Hindlimb muscle (tissue), 1 donor: Measurements from ENCODE around the gene AKAP8L. TPM values are rescaled to one million over a fixed set of nuclear protein-coding genes. Genes with fewer than 3 reads are reported as not detected.
A peak's percentile ranks its signal among the peaks of the same experiment; 100 is the strongest.
"Not testable (repeated sequence)": the region's sequence is repeated elsewhere in the genome, so short reads cannot be mapped to it uniquely, and the experiment has no call there.

Experiments
- DNase-seq: peaks from one replicate; pipeline ENCODE4 v3.0.0-alpha.2; 2013
- polyA plus RNA-seq: library from polyadenylated mRNA; unstranded; fragments of 120-200 nt; gene quantifications from one replicate; pipeline ENCODE4 v1.2.1, GENCODE V29; 2013; ENCODE audit not compliant: insufficient read length

The AKAP8L gene
- polyA plus RNA-seq, 1 donor = 91.1 TPM

GRCh38 chr19:15417699-15418098, 1.1 kb downstream of the AKAP8L start:
- no peak for DNase-seq

- DNase-seq = no peak
Measured at GRCh38 chr19:15412832-15413231, 6.0 kb downstream of the AKAP8L start.

GRCh38 chr19:15411351-15411750, 7.4 kb downstream of the AKAP8L start:
- DNase-seq = not testable (repeated sequence)

GRCh38 chr19:15404780-15405211, 14.0 kb downstream of the AKAP8L start:
- DNase-seq = no peak

GRCh38 chr19:15404097-15404779, 14.6 kb downstream of the AKAP8L start:
- DNase-seq = no peak

GRCh38 chr19:15403151-15403531, 15.6 kb downstream of the AKAP8L start:
- DNase-seq = no peak

- DNase-seq = no peak
Measured at GRCh38 chr19:15402411-15403150, 16.2 kb downstream of the AKAP8L start.

GRCh38 chr19:15401397-15401710, 17.4 kb downstream of the AKAP8L start:
- no peak for DNase-seq

- DNase-seq = no peak
Measured at GRCh38 chr19:15400521-15401396, 18.0 kb downstream of the AKAP8L start.

- no peak for DNase-seq
Measured at GRCh38 chr19:15399635-15400034, 19.2 kb downstream of the AKAP8L start.

- DNase-seq = no peak
Measured at GRCh38 chr19:15399234-15399515, 19.6 kb downstream of the AKAP8L start.

- DNase-seq = no peak
Measured at GRCh38 chr19:15398501-15399233, 20.1 kb downstream of the AKAP8L start.

GRCh38 chr19:15397782-15398181, 21.0 kb downstream of the AKAP8L start:
- DNase-seq = no peak

- DNase-seq = no peak
Measured at GRCh38 chr19:15397236-15397635, 21.6 kb downstream of the AKAP8L start.

- DNase-seq = no peak
Measured at GRCh38 chr19:15396436-15396835, 22.4 kb downstream of the AKAP8L start.

GRCh38 chr19:15395251-15395650, 23.5 kb downstream of the AKAP8L start:
- DNase-seq = not testable (repeated sequence)

- no peak for DNase-seq
Measured at GRCh38 chr19:15394426-15394825, 24.4 kb downstream of the AKAP8L start.

GRCh38 chr19:15393963-15394362, 24.8 kb downstream of the AKAP8L start:
- DNase-seq = no peak

- DNase-seq = no peak
Measured at GRCh38 chr19:15390814-15391213, 28.0 kb downstream of the AKAP8L start.

- no peak for DNase-seq
Measured at GRCh38 chr19:15381864-15382263, 36.9 kb downstream of the AKAP8L start.

- no peak for DNase-seq
Measured at GRCh38 chr19:15381429-15381828, 37.4 kb downstream of the AKAP8L start.

GRCh38 chr19:15379999-15380647, 38.7 kb downstream of the AKAP8L start:
- peak; percentile 50 for DNase-seq
